ENCODE results near the gene SH2D3A. TPM values are rescaled to one million over a fixed set of nuclear protein-coding genes. Genes with fewer than 3 reads are reported as not detected.

The SH2D3A gene
- total and polyA plus RNA-seq, 2 of the 8 experiments (the other 6 are each of a cell fraction or from before 2014, with no cell fraction given): 14.5 to 22.1 TPM

- Histone ChIP-seq H2BK20ac (ENCODE audit: low read length) (no peak overlapping the region), H2BK120ac (replicated peaks; ENCODE audit: low read depth, low read length) (no peak overlapping the region), H4K20me1 (replicated peaks in 1 of 2; ENCODE audit: control insufficient read depth in 1 of 2, insufficient read depth in 2 of 2, low read length in 2 of 2) (no peaks in the 10 kb centered on the region), H4K91ac (replicated peaks; ENCODE audit: insufficient read length, low read length) (no peak overlapping the region), H2AK5ac (ENCODE audit: low read depth, low read length) (no peak overlapping the region), H2AFZ (ENCODE audit: low read length) (0 out of 2 replicates have a peak overlapping the region, but pooled peaks have one; percentile 62), H3K9me3 (ENCODE audit: insufficient read depth in 2 of 2, low read depth in 1 of 2, low read length in 1 of 2) (no peaks in the 10 kb centered on the region), H3K4me3 (ENCODE audit: extremely low read depth in 1 of 4, insufficient read depth in 2 of 4, low read depth in 3 of 4, low read length in 4 of 4) (no peak overlapping the region), H3K79me2 (ENCODE audit: control insufficient read depth in 1 of 2, insufficient read depth in 2 of 2, low read length in 2 of 2) (no peaks in the 10 kb centered on the region), H3K79me1 (ENCODE audit: low read depth, low read length) (no peaks in the 10 kb centered on the region), H3K23me2 (ENCODE audit: low read depth, low read length) (no peaks in the 10 kb centered on the region), H2BK15ac (ENCODE audit: low read length) (no peak overlapping the region), H3K4me1 (replicated peaks in 1 of 4; ENCODE audit: control insufficient read depth in 3 of 4, insufficient read depth in 4 of 4, low read length in 3 of 4) (peaks cover 0 to 11% (median 8%) of the 10 kb centered on the region in 4 experiments; a peak in 5 of 7 replicates), H4K8ac (ENCODE audit: extremely low read depth, insufficient read depth, low read length) (no peak overlapping the region), H3K4ac (replicated peaks; ENCODE audit: insufficient read length, low read depth, low read length) (no peak overlapping the region), H3K14ac (ENCODE audit: insufficient read length) (no peak overlapping the region), H3K23ac (ENCODE audit: insufficient read length) (no peak overlapping the region), H2BK5ac (ENCODE audit: low read depth, low read length) (no peak overlapping the region), H3K56ac (replicated peaks; ENCODE audit: insufficient read length, low read depth, low read length) (no peak overlapping the region), H3K18ac (ENCODE audit: extremely low read depth, low read length) (no peak overlapping the region), H3K9ac (replicated peaks in 1 of 4; ENCODE audit: extremely low read depth in 1 of 4, low read depth in 3 of 4, low read length in 3 of 4) (no peak overlapping the region), H3K27ac (ENCODE audit: low read depth, low read length) (no peak overlapping the region), H4K5ac (ENCODE audit: insufficient read length, low read depth, low read length) (no peak overlapping the region), H2BK12ac (ENCODE audit: low read depth, low read length) (no peak overlapping the region), H3K27me3 (replicated peaks in 1 of 4; ENCODE audit: control insufficient read depth in 3 of 4, extremely low read depth in 1 of 4, insufficient read depth in 3 of 4, low read length in 3 of 4) (no peaks in the 10 kb centered on the region), H3K36me3 (ENCODE audit: control insufficient read depth in 2 of 4, insufficient read depth in 4 of 4, low read length in 3 of 4) (no peaks in the 10 kb centered on the region), H3K4me2 (ENCODE audit: insufficient read depth in 1 of 2, low read depth in 2 of 2, low read length in 2 of 2) (no peak overlapping the region)
- FAIRE-seq (no peak), DNase-seq (ENCODE audit: low read depth in 1 of 2, low spot score in 2 of 2) (no peak)
- 84% methylated on average over 13 of the region's 16 CpGs; no CpG with 5 or more reads in 1 of the 2 experiments for WGBS, 2 experiments (ENCODE audit: extremely low coverage in 1 of 2, insufficient coverage in 1 of 2, insufficient read length in 1 of 2, insufficient replicate concordance in 2 of 2, low coverage in 1 of 2, low lambda C conversion rate in 2 of 2, missing lambda C conversion rate in 1 of 2)
- TF ChIP-seq TEAD4 (IDR thresholded peaks at IDR 0.05; ENCODE audit: low read depth, low read length) (no peak), POLR2AphosphoS5 (IDR thresholded peaks at IDR 0.05; ENCODE audit: low read depth, low read length) (no peak), CBX8 (IDR thresholded peaks at IDR 0.05; ENCODE audit: borderline replicate concordance, low read depth, low read length) (no peak), TAF1 (IDR thresholded peaks at IDR 0.05; ENCODE audit: low read depth, low read length) (no peak), RBBP5 (IDR thresholded peaks at IDR 0.05; ENCODE audit: borderline replicate concordance, low read depth, low read length) (no peak)
- CTCF ChIA-PET (ENCODE audit: partially characterized antibody): interaction anchor here (0.5 to 7.2 kb wide), 5 partner anchors 8 to 249 kb away, joined by 3 to 31 read pairs (median 5); partner anchors contain the start of gene GPR108
- POLR2A ChIA-PET (ENCODE audit: partially characterized antibody): interaction anchor here (0.7 to 3.6 kb wide), 5 partner anchors 8 to 195 kb away, joined by 3 to 14 read pairs (median 3); partner anchors contain the start of genes GPR108 and TNFSF9
Observed at GRCh38 chr19:6725513-6726231, 41.6 kb downstream of the SH2D3A start.

All from H1 (cell line).